AG10803 (cell line): ENCODE data around the gene C1orf141.

Experiments used
- DNase-seq: peaks from one replicate; pipeline ENCODE4 v3.0.0; 2010; ENCODE audit warnings: low read depth
- H3K4me3 ChIP-seq: 2 replicates; pipeline ENCODE4 v1.5.1; 2011; ENCODE audit warnings: mild to moderate bottlenecking, low read length, control low read depth
- CTCF ChIP-seq: conservative IDR thresholded peaks from 2 replicates; pipeline ENCODE4 v1.5.1; 2011; ENCODE audit warnings: mild to moderate bottlenecking, low read length, control low read depth, inconsistent platforms

C1orf141 gene

DNA sequence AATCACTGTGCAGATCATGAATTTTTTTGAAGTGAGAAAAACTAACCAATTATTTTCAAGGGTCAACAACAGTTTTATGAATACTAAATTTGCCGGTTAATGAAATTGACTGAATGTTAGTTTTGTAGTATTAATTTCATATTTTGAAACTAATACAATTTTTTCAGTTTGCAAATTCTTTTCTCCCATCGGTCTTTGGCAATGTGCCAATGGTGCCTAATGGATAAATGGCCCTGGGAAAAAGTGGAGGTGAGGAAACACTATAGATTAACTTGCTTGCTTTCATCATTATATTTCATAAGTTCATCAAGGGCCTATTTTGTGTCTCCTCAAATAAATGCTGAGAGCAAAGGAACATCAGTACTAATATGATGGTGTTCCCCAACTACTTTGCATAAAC lies 4.1 kb downstream of the C1orf141 start:
- H3K4me3 ChIP-seq: no peak overlapping the region
- DNase-seq: no peak
- TF ChIP-seq CTCF: no peak

- DNase-seq: no peak
- H3K4me3 ChIP-seq: no peak overlapping the region
- TF ChIP-seq CTCF: no peak
Observed at GRCh38 chr1:67126974-67127373, 7.8 kb downstream of the C1orf141 start.

DNA sequence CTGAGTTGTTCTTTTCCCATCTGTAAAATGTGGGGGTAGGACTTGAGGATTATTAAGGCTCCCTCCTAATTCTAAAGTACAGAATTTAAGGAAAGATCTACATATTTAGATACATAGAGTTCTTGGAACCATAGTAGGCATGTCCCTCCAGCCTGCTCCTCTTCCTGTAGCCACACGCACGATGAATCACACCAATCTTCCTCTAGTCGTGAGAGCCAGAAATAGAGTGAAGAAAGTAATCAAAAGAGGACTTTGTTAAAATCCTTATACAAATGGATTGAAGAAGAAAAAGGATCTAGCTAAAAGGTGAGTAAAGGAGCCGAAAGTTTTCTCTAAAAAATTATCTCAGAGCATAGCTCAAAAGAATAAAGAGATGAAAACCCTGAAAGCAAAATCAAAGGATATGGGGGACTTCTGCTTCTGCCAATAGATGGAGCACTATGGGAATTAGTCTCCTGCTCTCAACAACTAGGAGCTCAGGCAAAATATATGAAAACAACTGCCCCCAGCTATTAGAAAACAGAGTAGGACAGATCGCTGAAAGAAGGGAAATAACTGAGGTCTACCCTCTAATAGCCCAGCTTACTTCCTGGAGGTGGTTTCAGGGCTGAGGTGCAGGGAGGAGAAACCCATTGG lies 8.5 kb downstream of the C1orf141 start:
- DNase-seq: no peak
- peak; percentile 11; the same call in 1 of the 2 replicates for TF ChIP-seq CTCF
- no peak overlapping the region for H3K4me3 ChIP-seq

DNA sequence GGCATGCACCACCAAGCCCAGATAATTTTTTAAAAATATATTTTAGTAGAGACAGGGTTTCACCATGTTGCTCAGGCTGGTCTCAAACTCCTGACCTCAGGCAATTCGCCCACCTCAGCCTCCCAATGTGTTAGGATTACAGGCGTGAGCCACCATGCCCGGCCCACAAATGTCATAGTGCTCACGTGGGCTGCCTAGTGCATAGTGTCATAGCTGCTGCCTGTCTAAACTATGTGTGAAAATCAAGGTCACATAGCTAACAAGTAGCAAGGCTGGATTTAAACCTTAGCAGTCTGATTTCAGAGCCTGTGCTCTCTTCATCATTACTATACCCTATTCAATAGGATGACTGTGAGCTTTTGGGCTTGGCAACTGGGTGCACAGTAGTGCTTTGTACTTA lies 10.3 kb downstream of the C1orf141 start:
- H3K4me3 ChIP-seq: no peak overlapping the region
- no peak for DNase-seq
- no peak for TF ChIP-seq CTCF

DNA sequence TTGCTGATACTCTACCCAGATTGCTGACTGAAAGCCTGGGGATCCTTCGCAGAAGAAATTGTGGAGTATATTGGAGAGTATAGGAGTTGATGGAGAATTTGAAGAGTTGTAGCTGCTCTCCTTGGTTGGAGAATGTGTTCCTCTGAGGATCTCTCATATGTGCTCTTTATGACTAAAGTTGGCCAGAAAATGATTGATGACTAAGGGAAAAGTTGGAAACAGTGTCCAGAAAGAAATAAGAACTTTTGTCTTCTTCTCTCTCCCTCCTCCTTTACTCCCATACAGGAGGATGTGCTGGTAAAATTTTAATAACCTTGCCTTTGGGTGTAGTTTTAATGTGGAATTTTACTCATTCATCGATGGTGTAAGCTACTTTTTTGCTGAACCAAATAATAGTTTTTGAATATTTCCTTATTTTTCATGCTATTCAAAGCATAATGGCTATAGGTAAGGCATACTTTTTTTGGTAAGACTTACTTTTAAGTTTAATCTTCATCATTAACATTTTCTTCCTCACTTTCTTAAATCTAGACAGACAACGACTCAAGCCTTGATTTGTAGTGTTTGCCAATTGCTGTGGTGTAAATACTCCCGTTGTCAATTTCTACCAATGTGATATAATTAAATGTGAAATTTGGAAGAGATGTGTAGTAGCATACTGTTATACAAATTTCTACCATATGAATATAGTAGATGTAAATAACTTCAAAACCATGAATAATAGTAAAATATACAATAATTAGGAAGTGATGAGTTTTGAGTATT lies 13.7 kb downstream of the C1orf141 start:
- H3K4me3 ChIP-seq: no peak overlapping the region
- no peak for DNase-seq
- no peak for TF ChIP-seq CTCF

GRCh38 chr1:67118646-67119045 lies 16.1 kb downstream of the C1orf141 start:
- no peak overlapping the region for H3K4me3 ChIP-seq
- no peak for TF ChIP-seq CTCF
- DNase-seq: no peak

DNA sequence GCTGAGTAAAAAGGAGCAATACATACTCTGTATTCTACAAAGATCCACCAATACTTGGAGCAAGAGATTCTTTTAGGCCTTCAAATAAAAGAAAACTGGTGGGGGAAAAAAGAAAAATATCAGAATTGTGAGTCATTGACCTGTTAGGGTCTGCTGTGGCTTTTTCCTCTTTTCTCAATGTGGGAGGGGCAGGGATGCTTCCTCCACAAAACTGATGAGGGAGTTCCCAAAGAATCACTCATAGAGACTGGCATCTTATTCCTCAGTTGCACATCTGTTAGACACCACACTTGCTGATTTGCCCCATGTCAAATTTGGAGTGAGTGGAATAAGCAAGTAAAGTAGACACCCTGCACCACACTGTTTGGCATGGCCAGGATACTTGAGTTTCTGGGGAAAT lies 16.6 kb downstream of the C1orf141 start:
- no peak overlapping the region for H3K4me3 ChIP-seq
- DNase-seq: no peak
- no peak for TF ChIP-seq CTCF
